Caco-2 (cell line): ENCODE measurements around the gene COG1. TPM values are rescaled to one million over a fixed set of nuclear protein-coding genes. Genes with fewer than 3 reads are reported as not detected.

Source experiments
- BruUV-seq: library from RNA; stranded (reverse); fragments of 400-500 nt; replicated peaks from 2 replicates; lab custom pipeline; 2021; lab: Mats Ljungman, UMichigan
- CTCF ChIA-PET: fragments of 300-600 bp; sonication (Branson Sonifier 250); formaldehyde crosslinking; loops from one replicate; lab custom pipeline; 2022; ENCODE audit warnings: antibody characterized with exemption; lab: Charles Lee
- POLR2A ChIA-PET: fragments of 300-600 bp; sonication (Branson Sonifier 250); formaldehyde crosslinking; loops from one replicate; lab custom pipeline; 2022; ENCODE audit warnings: antibody characterized with exemption; lab: Charles Lee
- DNase-seq, 2 experiments: peaks; one replicate each; pipeline versions ENCODE4 v3.0.0 to v3.0.0-alpha.2; 2020 to 2022
- H3K27me3 ChIP-seq: replicated peaks from 2 replicates; pipeline ENCODE4 v1.6.0; 2011; ENCODE audit warnings: low read length; ENCODE audit not compliant: control insufficient read depth, insufficient read depth
- H3K36me3 ChIP-seq: 2 replicates; pipeline ENCODE4 v1.5.1; 2011; ENCODE audit warnings: low read length; ENCODE audit not compliant: control insufficient read depth, insufficient read depth
- H3K4me1 ChIP-seq: fragments of 250-450 bp; sonication (Bioruptor Pico); 2 replicates; pipeline ENCODE4 v1.5.1; 2020; ENCODE audit warnings: mild to moderate bottlenecking
- H3K4me3 ChIP-seq: 2 replicates; pipeline ENCODE4 v1.5.1; 2011; ENCODE audit warnings: low read depth, mild to moderate bottlenecking, control low read depth, low read length
- H3K9me3 ChIP-seq: fragments of 250-450 bp; sonication (Bioruptor Pico); 2 replicates; pipeline ENCODE4 v1.5.1; 2020; ENCODE audit warnings: mild to moderate bottlenecking, moderate library complexity
- H3K27ac Mint-ChIP-seq: one replicate; pipeline ENCODE4 v1.8.0; 2022; ENCODE audit warnings: mixed read lengths; ENCODE audit not compliant: unreplicated experiment
- H3K27me3 Mint-ChIP-seq: one replicate; pipeline ENCODE4 v1.8.0; 2022; ENCODE audit warnings: mixed read lengths; ENCODE audit not compliant: insufficient read depth, unreplicated experiment
- H3K36me3 Mint-ChIP-seq: one replicate; pipeline ENCODE4 v1.8.0; 2022; ENCODE audit warnings: mild to moderate bottlenecking, mixed read lengths; ENCODE audit not compliant: insufficient read depth, unreplicated experiment
- H3K4me1 Mint-ChIP-seq: one replicate; pipeline ENCODE4 v1.8.0; 2022; ENCODE audit warnings: low read depth, mixed read lengths; ENCODE audit not compliant: unreplicated experiment
- H3K4me3 Mint-ChIP-seq: one replicate; pipeline ENCODE4 v1.8.0; 2022; ENCODE audit warnings: mild to moderate bottlenecking, moderate library complexity, mixed read lengths; ENCODE audit not compliant: unreplicated experiment
- H3K9me3 Mint-ChIP-seq: one replicate; pipeline ENCODE4 v1.8.0; 2022; ENCODE audit warnings: mixed read lengths; ENCODE audit not compliant: unreplicated experiment
- CTCF ChIP-seq, 2 experiments: fragments of 200-600 bp in 1 of 2; IDR thresholded peaks; 1 replicate in 1 of 2; 2 replicates in 1 of 2; pipeline versions ENCODE4 v1.5.1 to v1.8.0; 2011 to 2022; ENCODE audit warnings: antibody characterized with exemption in 1 of 2, control low read depth in 1 of 2, inconsistent platforms in 1 of 2, low read depth in 1 of 2, low read length in 1 of 2, mild to moderate bottlenecking in 1 of 2, moderate library complexity in 1 of 2; ENCODE audit not compliant: insufficient read depth in 1 of 2, severe bottlenecking in 1 of 2, unreplicated experiment in 1 of 2
- intact Hi-C: fragments of 100-400 bp; cut with micrococcal nuclease; formaldehyde crosslinking; loops from one replicate; pipeline ENCODE4 v1.10.0; 2022; ENCODE audit not compliant: unreplicated experiment
- total RNA-seq: library from RNA; stranded (reverse); gene quantifications from 2 replicates; pipeline ENCODE4 v1.2.3, GENCODE V29; 2022

The COG1 gene
- total RNA-seq, 1 experiment from 2014 or later, result 36.8 TPM

GRCh38 chr17:73157521-73157890, 35.3 kb upstream of the COG1 start:
- Mint-ChIP-seq H3K4me3 (no peak overlapping the region), H3K9me3 (no peaks in the 10 kb centered on the region), H3K4me1 (peaks cover 11% of the 10 kb centered on the region), H3K27me3 (no peaks in the 10 kb centered on the region), H3K27ac (no peak overlapping the region), H3K36me3 (no peaks in the 10 kb centered on the region)
- Histone ChIP-seq H3K27me3 (no peaks in the 10 kb centered on the region), H3K36me3 (no peaks in the 10 kb centered on the region), H3K4me3 (no peak overlapping the region), H3K4me1 (peaks cover 7% of the 10 kb centered on the region), H3K9me3 (no peaks in the 10 kb centered on the region)
- no peak for DNase-seq
- TF ChIP-seq CTCF (IDR thresholded peaks at IDR 0.05; ENCODE audit: insufficient read depth in 1 of 2, low read depth in 1 of 2, low read length in 1 of 2, severe bottlenecking in 1 of 2, unreplicated experiment in 1 of 2), result no peak
- intact Hi-C loops, result loop anchor here (2.0 kb wide), 1 partner anchor 29 kb away; no protein-coding TSS in a partner anchor
- BruUV-seq, result no TSS peak
- ChIA-PET CTCF (interaction anchor here (0.6 to 2.6 kb wide), 2 partner anchors 171 to 430 kb away, joined by 5 to 38 read pairs; no protein-coding TSS in a partner anchor), POLR2A (no interaction called here)

GRCh38 chr17:73158133-73158532, 34.7 kb upstream of the COG1 start:
- TF ChIP-seq CTCF (IDR thresholded peaks at IDR 0.05; ENCODE audit: insufficient read depth in 1 of 2, low read depth in 1 of 2, low read length in 1 of 2, severe bottlenecking in 1 of 2, unreplicated experiment in 1 of 2), result no peak

GRCh38 chr17:73160980-73161630, 31.8 kb upstream of the COG1 start:
- intact Hi-C loops, result loop anchor here (10.0 kb wide), 1 partner anchor 66 kb away; the partner anchor contains the start of gene SLC39A11
- DNase-seq, result no peak
- H3K36me3 Mint-ChIP-seq, result peaks cover 4% of the 10 kb centered on the region
- CTCF ChIA-PET, result no interaction called here
- H3K27me3 Mint-ChIP-seq, result peaks cover 10% of the 10 kb centered on the region
- Histone ChIP-seq H3K36me3 (no peaks in the 10 kb centered on the region), H3K9me3 (no peaks in the 10 kb centered on the region), H3K27me3 (peaks cover 6% of the 10 kb centered on the region; the same call in 1 of the 2 replicates), H3K4me1 (peaks cover 11% of the 10 kb centered on the region; the same call in 1 of the 2 replicates), H3K4me3 (no peak overlapping the region)
- no peak for TF ChIP-seq CTCF (IDR thresholded peaks at IDR 0.05; ENCODE audit: insufficient read depth in 1 of 2, low read depth in 1 of 2, low read length in 1 of 2, severe bottlenecking in 1 of 2, unreplicated experiment in 1 of 2)
- H3K4me3 Mint-ChIP-seq, result no peak overlapping the region
- no TSS peak for BruUV-seq
- no peak overlapping the region for H3K27ac Mint-ChIP-seq
- POLR2A ChIA-PET, result no interaction called here
- H3K4me1 Mint-ChIP-seq, result peaks cover 22% of the 10 kb centered on the region
- H3K9me3 Mint-ChIP-seq, result no peaks in the 10 kb centered on the region

More at GRCh38 chr17:73158133-73158532, 34.7 kb upstream of the COG1 start:
- Mint-ChIP-seq H3K27ac (no peak overlapping the region), H3K9me3 (no peaks in the 10 kb centered on the region), H3K4me1 (peaks cover 9% of the 10 kb centered on the region), H3K4me3 (no peak overlapping the region), H3K27me3 (no peaks in the 10 kb centered on the region), H3K36me3 (peaks cover 4% of the 10 kb centered on the region)
- CTCF ChIA-PET, result interaction anchor here (1.4 kb wide), 1 partner anchor 172 kb away, joined by 5 read pairs; no protein-coding TSS in a partner anchor
- intact Hi-C loops, result no loop called here
- POLR2A ChIA-PET, result no interaction called here
- no peaks in the 10 kb centered on the region for H3K9me3 ChIP-seq
- BruUV-seq, result no TSS peak
- H3K36me3 ChIP-seq, result no peaks in the 10 kb centered on the region
- DNase-seq, result no peak
- peaks cover 5% of the 10 kb centered on the region; the same call in 1 of the 2 replicates for H3K4me1 ChIP-seq
- no peak overlapping the region for H3K4me3 ChIP-seq
- peaks cover 2% of the 10 kb centered on the region; the same call in 1 of the 2 replicates for H3K27me3 ChIP-seq
